Bronchial epithelial cell (primary cell): ENCODE measurements around the gene CKM. TPM values are rescaled to one million over a fixed set of nuclear protein-coding genes. Genes with fewer than 3 reads are reported as not detected.

ENCODE experiments used
- DNase-seq: peaks from one replicate; pipeline ENCODE4 v3.0.0-alpha.2; 2010; ENCODE audit warnings: low read depth
- FAIRE-seq: peaks from 2 replicates; lab custom pipeline; 2011; peaks lifted over from hg19 to GRCh38; lab: Jason Lieb, UNC
- H3K27me3 ChIP-seq: 2 replicates; pipeline ENCODE4 v1.5.1; 2011; ENCODE audit warnings: low read length; ENCODE audit not compliant: control insufficient read depth, insufficient read depth
- H3K36me3 ChIP-seq: 2 replicates; pipeline ENCODE4 v1.5.1; 2011; ENCODE audit warnings: low read length; ENCODE audit not compliant: control insufficient read depth, insufficient read depth
- H3K4me3 ChIP-seq: 2 replicates; pipeline ENCODE4 v1.5.1; 2011; ENCODE audit warnings: mild to moderate bottlenecking, low read depth, low read length, control low read depth
- CTCF ChIP-seq: IDR thresholded peaks from 2 replicates; pipeline ENCODE4 v1.5.1; 2011; ENCODE audit warnings: mild to moderate bottlenecking, moderate library complexity, low read length, control low read depth, inconsistent platforms; ENCODE audit not compliant: insufficient read depth, severe bottlenecking
- total RNA-seq: library from RNA; depleted of rRNA; stranded (reverse); fragments of >200 nt; gene quantifications from 2 replicates; pipeline ENCODE4 v1.2.1, GENCODE V29; 2014

CKM gene
- total RNA-seq, 1 donor from 2014 or later: under 0.01 TPM

- Histone ChIP-seq H3K4me3 (no peak overlapping the region), H3K27me3 (no peaks in the 10 kb centered on the region), H3K36me3 (peaks cover 8% of the 10 kb centered on the region)
- no peak for TF ChIP-seq CTCF
- DNase-seq (no peak), FAIRE-seq (no peak)
These were observed 24.4 kb downstream of the CKM start for GRCh38 chr19:45298264-45298663.

- FAIRE-seq (no peak), DNase-seq (no peak)
- TF ChIP-seq CTCF: no peak
- Histone ChIP-seq H3K27me3 (no peaks in the 10 kb centered on the region), H3K36me3 (peaks cover 8% of the 10 kb centered on the region), H3K4me3 (no peak overlapping the region)
These were observed 25.0 kb downstream of the CKM start for GRCh38 chr19:45297674-45298073.

GRCh38 chr19:45296355-45296754, 26.3 kb downstream of the CKM start:
- TF ChIP-seq CTCF: no peak
- no peak for FAIRE-seq
- DNase-seq: no peak
- H3K4me3 ChIP-seq: no peak overlapping the region
- no peaks in the 10 kb centered on the region for H3K27me3 ChIP-seq
- peaks cover 9% of the 10 kb centered on the region for H3K36me3 ChIP-seq

GRCh38 chr19:45295873-45296272, 26.8 kb downstream of the CKM start:
- FAIRE-seq (no peak), DNase-seq (no peak)
- TF ChIP-seq CTCF: no peak
- Histone ChIP-seq H3K27me3 (no peaks in the 10 kb centered on the region), H3K4me3 (no peak overlapping the region), H3K36me3 (peaks cover 10% of the 10 kb centered on the region)

- Histone ChIP-seq H3K4me3 (no peak overlapping the region), H3K27me3 (no peaks in the 10 kb centered on the region), H3K36me3 (peaks cover 14% of the 10 kb centered on the region)
- FAIRE-seq (no peak), DNase-seq (no peak)
- no peak for TF ChIP-seq CTCF
These were observed 28.2 kb downstream of the CKM start for GRCh38 chr19:45294291-45295029.

GRCh38 chr19:45293682-45294081, 29.0 kb downstream of the CKM start:
- peak; percentile 55 for DNase-seq
- FAIRE-seq: no peak
- peaks cover 13% of the 10 kb centered on the region for H3K36me3 ChIP-seq

More at GRCh38 chr19:45293682-45294081, 29.0 kb downstream of the CKM start:
- Histone ChIP-seq H3K27me3 (no peaks in the 10 kb centered on the region), H3K4me3 (no peak overlapping the region)
- TF ChIP-seq CTCF: no peak
